H9 (cell line): ENCODE results near the gene TTC28. TPM values are rescaled to one million over a fixed set of nuclear protein-coding genes. Genes with fewer than 3 reads are reported as not detected.

ENCODE experiments used
- DNase-seq: peaks from one replicate; pipeline ENCODE4 v3.0.0-alpha.2; 2017
- H2AFZ ChIP-seq: one replicate; pipeline ENCODE4 v1.6.1; 2013; ENCODE audit warnings: mild to moderate bottlenecking, low read length, control low read depth, moderate library complexity
- H2AK5ac ChIP-seq: 2 replicates; pipeline ENCODE4 v1.6.1; 2013; ENCODE audit warnings: low read length, control low read depth, mixed read lengths; ENCODE audit not compliant: insufficient read length
- H2BK120ac ChIP-seq: one replicate; pipeline ENCODE4 v1.6.1; 2013; ENCODE audit warnings: low read depth, mild to moderate bottlenecking, low read length, control low read depth, inconsistent platforms; ENCODE audit not compliant: poor library complexity, severe bottlenecking
- H2BK12ac ChIP-seq: 2 replicates; pipeline ENCODE4 v1.6.1; 2013; ENCODE audit warnings: low read length, control low read depth, mixed read lengths, low read depth; ENCODE audit not compliant: insufficient read length
- H2BK15ac ChIP-seq: 2 replicates; pipeline ENCODE4 v1.6.1; 2013; ENCODE audit warnings: low read depth, low read length, control low read depth
- H2BK20ac ChIP-seq: one replicate; pipeline ENCODE4 v1.6.1; 2013; ENCODE audit warnings: low read depth, mild to moderate bottlenecking, low read length, control low read depth, inconsistent platforms; ENCODE audit not compliant: poor library complexity, severe bottlenecking
- H2BK5ac ChIP-seq: 2 replicates; pipeline ENCODE4 v1.6.1; 2013; ENCODE audit warnings: low read length, control low read depth, mixed read lengths; ENCODE audit not compliant: insufficient read length
- H3K14ac ChIP-seq: 2 replicates; pipeline ENCODE4 v1.6.1; 2013; ENCODE audit warnings: low read length, control low read depth; ENCODE audit not compliant: insufficient read depth
- H3K18ac ChIP-seq: 2 replicates; pipeline ENCODE4 v1.6.1; 2013; ENCODE audit warnings: low read depth, mild to moderate bottlenecking, mixed read lengths, low read length, control low read depth; ENCODE audit not compliant: insufficient read length
- H3K23ac ChIP-seq: 2 replicates; pipeline ENCODE4 v1.6.1; 2013; ENCODE audit warnings: low read length, control low read depth, mixed read lengths, low read depth; ENCODE audit not compliant: insufficient read length
- H3K23me2 ChIP-seq: 2 replicates; pipeline ENCODE4 v1.6.1; 2013; ENCODE audit warnings: low read depth, mild to moderate bottlenecking, mixed read lengths, low read length, control low read depth; ENCODE audit not compliant: insufficient read length, poor library complexity, severe bottlenecking
- H3K27ac ChIP-seq: 2 replicates; pipeline ENCODE4 v1.5.1; 2013; ENCODE audit warnings: low read length, control low read depth, mixed read lengths, low read depth; ENCODE audit not compliant: insufficient read length
- H3K27me3 ChIP-seq: 2 replicates; pipeline ENCODE4 v1.6.1; 2013; ENCODE audit warnings: low read length, control low read depth, inconsistent platforms; ENCODE audit not compliant: insufficient read depth
- H3K4ac ChIP-seq: 2 replicates; pipeline ENCODE4 v1.6.1; 2013; ENCODE audit warnings: low read depth, mild to moderate bottlenecking, control low read depth, inconsistent platforms, low read length, moderate library complexity
- H3K4me1 ChIP-seq: 2 replicates; pipeline ENCODE4 v1.6.1; 2013; ENCODE audit warnings: low read length, control low read depth, inconsistent platforms; ENCODE audit not compliant: insufficient read depth
- H3K4me2 ChIP-seq: 2 replicates; pipeline ENCODE4 v1.6.1; 2013; ENCODE audit warnings: low read length, control low read depth, mixed read lengths; ENCODE audit not compliant: insufficient read length, insufficient read depth
- H3K56ac ChIP-seq: 2 replicates; pipeline ENCODE4 v1.6.1; 2013; ENCODE audit warnings: low read depth, mild to moderate bottlenecking, mixed read lengths, low read length, control low read depth; ENCODE audit not compliant: insufficient read length
- H3K79me1 ChIP-seq: 2 replicates; pipeline ENCODE4 v1.6.1; 2013; ENCODE audit warnings: low read depth, mild to moderate bottlenecking, moderate library complexity, low read length, control low read depth, inconsistent platforms; ENCODE audit not compliant: insufficient read depth, poor library complexity, severe bottlenecking
- H3K79me2 ChIP-seq: 2 replicates; pipeline ENCODE4 v1.6.1; 2013; ENCODE audit warnings: low read length, control low read depth, inconsistent platforms; ENCODE audit not compliant: insufficient read depth
- H3K9ac ChIP-seq: 2 replicates; pipeline ENCODE4 v1.6.1; 2013; ENCODE audit warnings: low read length, control low read depth, mixed read lengths; ENCODE audit not compliant: insufficient read length; ENCODE audit errors: extremely low read depth
- H3K9me3 ChIP-seq: one replicate; pipeline ENCODE4 v1.6.1; 2013; ENCODE audit warnings: low read depth, low read length, inconsistent platforms; ENCODE audit not compliant: control insufficient read depth
- H3T11ph ChIP-seq: one replicate; pipeline ENCODE4 v1.6.1; 2013; ENCODE audit warnings: mild to moderate bottlenecking, low read length, control low read depth, inconsistent platforms
- H4K20me1 ChIP-seq: one replicate; pipeline ENCODE4 v1.6.1; 2013; ENCODE audit not compliant: control insufficient read depth, insufficient read length, insufficient read depth
- H4K5ac ChIP-seq: 2 replicates; pipeline ENCODE4 v1.6.1; 2013; ENCODE audit warnings: low read depth, mild to moderate bottlenecking, mixed read lengths, low read length, control low read depth; ENCODE audit not compliant: insufficient read length
- H4K8ac ChIP-seq: replicated peaks from 2 replicates; pipeline ENCODE4 v1.6.1; 2013; ENCODE audit warnings: low read length, control low read depth, mixed read lengths, low read depth; ENCODE audit not compliant: insufficient read length
- H4K91ac ChIP-seq: 2 replicates; pipeline ENCODE4 v1.6.1; 2013; ENCODE audit warnings: low read depth, mild to moderate bottlenecking, moderate library complexity, mixed read lengths, low read length, control low read depth; ENCODE audit not compliant: insufficient read length
- H3K27ac Mint-ChIP-seq, 3 experiments: 2 replicates in 2 of 3; 3 replicates in 1 of 3; pipeline ENCODE4 v1.8.0; 2020 to 2021; ENCODE audit warnings: mixed read lengths in 3 of 3, mild to moderate bottlenecking in 1 of 3, moderate library complexity in 1 of 3
- H3K27me3 Mint-ChIP-seq: 2 replicates; pipeline ENCODE4 v1.8.0; 2021; ENCODE audit warnings: low read depth, mild to moderate bottlenecking, moderate library complexity, mixed read lengths
- H3K36me3 Mint-ChIP-seq, 3 experiments: 2 replicates in 2 of 3; 3 replicates in 1 of 3; pipeline ENCODE4 v1.8.0; 2020 to 2021; ENCODE audit warnings: low read depth in 3 of 3, mixed read lengths in 3 of 3; ENCODE audit not compliant: insufficient read depth in 1 of 3
- H3K4me1 Mint-ChIP-seq, 2 experiments: 2 replicates each; pipeline ENCODE4 v1.8.0; 2020; ENCODE audit warnings: mixed read lengths in 2 of 2
- H3K4me3 Mint-ChIP-seq, 2 experiments: 2 replicates in 1 of 2; 3 replicates in 1 of 2; pipeline ENCODE4 v1.8.0; 2020 to 2021; ENCODE audit warnings: mild to moderate bottlenecking in 2 of 2, mixed read lengths in 2 of 2, moderate library complexity in 1 of 2
- H3K9me3 Mint-ChIP-seq, 2 experiments: 2 replicates in 1 of 2; 3 replicates in 1 of 2; pipeline ENCODE4 v1.8.0; 2020; ENCODE audit warnings: mild to moderate bottlenecking in 2 of 2, mixed read lengths in 2 of 2, moderate library complexity in 1 of 2
- CTCF ChIP-seq: fragments of 200-600 bp; sonication (generic); conservative IDR thresholded peaks from 3 replicates; pipeline ENCODE4 v1.8.0; 2021; ENCODE audit warnings: antibody characterized with exemption, mild to moderate bottlenecking
- WGBS: extraction: QIAGEN DNeasy Blood & Tissue Kit; methylation state at CpG from one replicate; pipeline ENCODE4 v1.1.7; 2013; ENCODE audit warnings: missing lambda C conversion rate, low lambda C conversion rate, mixed read lengths; ENCODE audit not compliant: insufficient read length; ENCODE audit errors: extremely low coverage; 5-methylcytosine and 5-hydroxymethylcytosine counted together
- total RNA-seq: library from RNA; stranded (reverse); gene quantifications from 2 replicates; pipeline ENCODE4 v1.2.1, GENCODE V29; 2021

TTC28 gene
- total RNA-seq, 1 experiment from 2014 or later, result 13.6 TPM

DNA sequence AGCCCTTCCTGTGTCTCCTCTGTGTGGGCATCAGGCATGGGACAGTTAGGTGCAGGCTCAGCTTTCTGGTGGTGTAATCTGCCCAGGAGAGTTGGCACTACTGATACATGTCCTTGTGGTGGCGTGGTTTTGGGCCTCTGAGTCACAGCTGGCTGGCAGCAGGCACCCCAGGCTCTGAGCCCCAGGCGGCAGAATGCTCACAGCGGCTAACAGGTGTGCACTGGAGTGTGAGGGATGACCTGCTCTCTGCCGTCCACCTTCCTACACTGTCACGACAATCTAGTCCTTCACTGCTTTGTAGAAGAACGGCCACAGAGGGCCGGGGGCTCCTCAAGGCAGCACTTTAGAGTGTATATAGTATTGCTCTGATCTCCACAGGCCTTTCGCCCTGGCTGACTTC, 660.3 kb downstream of the TTC28 start:
- H3K9me3 ChIP-seq, result no peaks in the 10 kb centered on the region
- H2AK5ac ChIP-seq, result no peak overlapping the region
- no peak overlapping the region; the same call in 1 of the 2 replicates for H3K14ac ChIP-seq
- no peak overlapping the region for H3K4me2 ChIP-seq
- Mint-ChIP-seq H3K9me3 (no peaks in the 10 kb centered on the region), H3K27me3 (peaks cover 1% of the 10 kb centered on the region), H3K36me3 (no peaks in the 10 kb centered on the region; a peak in 1 of 7 replicates), H3K4me3 (no peak overlapping the region), H3K27ac (no peak overlapping the region), H3K4me1 (peaks cover 10 to 21% of the 10 kb centered on the region in 2 experiments)
- no peaks in the 10 kb centered on the region for H3K23me2 ChIP-seq
- H3K4ac ChIP-seq, result no peak overlapping the region
- H3K27me3 ChIP-seq, result no peaks in the 10 kb centered on the region
- no peak overlapping the region for H4K91ac ChIP-seq
- no peak overlapping the region for H2BK15ac ChIP-seq
- no CpG with 5 or more reads among the region's 8 CpGs for WGBS
- H3K56ac ChIP-seq, result no peak overlapping the region
- H2AFZ ChIP-seq, result no peak overlapping the region
- no peaks in the 10 kb centered on the region for H4K20me1 ChIP-seq
- H3K23ac ChIP-seq, result no peak overlapping the region
- H2BK20ac ChIP-seq, result no peak overlapping the region
- no peak overlapping the region for H3K27ac ChIP-seq
- H3K79me2 ChIP-seq, result no peaks in the 10 kb centered on the region
- H4K8ac ChIP-seq, result no peak overlapping the region
- no peak overlapping the region for H2BK12ac ChIP-seq
- H4K5ac ChIP-seq, result no peak overlapping the region
- no peak overlapping the region for H3T11ph ChIP-seq
- H3K9ac ChIP-seq, result no peak overlapping the region
- no peak overlapping the region for H3K18ac ChIP-seq
- H3K79me1 ChIP-seq, result no peaks in the 10 kb centered on the region
- DNase-seq, result no peak
- no peak overlapping the region for H2BK120ac ChIP-seq
- no peak for TF ChIP-seq CTCF
- no peak overlapping the region for H2BK5ac ChIP-seq
- no peaks in the 10 kb centered on the region for H3K4me1 ChIP-seq
